Spleen (tissue), 11 donors: ENCODE measurements around the gene RFX8. TPM values are rescaled to one million over a fixed set of nuclear protein-coding genes. Genes with fewer than 3 reads are reported as not detected.

Experiments used
- DNase-seq: peaks from one replicate; pipeline ENCODE4 v3.0.0-alpha.2; 2020
- H3K27ac ChIP-seq, 8 donors: fragments of 200-600 bp; sonication (generic) in 7 of 8; 1 replicate in 4 of 8; 2 replicates in 4 of 8; pipeline versions ENCODE4 v1.5.0 to v1.8.0; 2016 to 2021; ENCODE audit warnings: inconsistent platforms in 4 of 8, mild to moderate bottlenecking in 4 of 8, moderate library complexity in 1 of 8
- H3K27me3 ChIP-seq, 7 donors: fragments of 200-600 bp; sonication (generic) in 6 of 7; replicated peaks in 1 of 7; 1 replicate in 4 of 7; 2 replicates in 3 of 7; pipeline versions ENCODE4 v1.5.0 to v1.8.0; 2016 to 2021; ENCODE audit warnings: inconsistent platforms in 3 of 7, mild to moderate bottlenecking in 1 of 7
- H3K36me3 ChIP-seq, 6 donors: fragments of 200-600 bp; sonication (generic) in 5 of 6; 1 replicate in 4 of 6; 2 replicates in 2 of 6; pipeline versions ENCODE4 v1.5.0 to v1.8.0; 2016 to 2021; ENCODE audit warnings: inconsistent platforms in 2 of 6
- H3K4me1 ChIP-seq, 6 donors: fragments of 200-600 bp; sonication (generic) in 5 of 6; 1 replicate in 3 of 6; 2 replicates in 3 of 6; pipeline versions ENCODE4 v1.5.0 to v1.8.0; 2016 to 2021; ENCODE audit warnings: inconsistent platforms in 3 of 6
- H3K4me3 ChIP-seq, 8 donors: fragments of 200-600 bp; sonication (generic) in 7 of 8; 1 replicate in 4 of 8; 2 replicates in 4 of 8; pipeline versions ENCODE4 v1.5.0 to v1.8.0; 2016 to 2021; ENCODE audit warnings: inconsistent platforms in 4 of 8, mild to moderate bottlenecking in 4 of 8, moderate library complexity in 2 of 8
- H3K9me3 ChIP-seq, 8 donors: fragments of 200-600 bp; sonication (generic) in 7 of 8; 1 replicate in 4 of 8; 2 replicates in 4 of 8; pipeline versions ENCODE4 v1.5.0 to v1.8.0; 2016 to 2021; ENCODE audit warnings: inconsistent platforms in 4 of 8
- CTCF ChIP-seq, 11 experiments: fragments of 200-600 bp in 7 of 11; fragments of 450-650 bp in 4 of 11; sonication (generic) in 4 of 11; IDR thresholded peaks in 8 of 11; conservative IDR thresholded peaks in 3 of 11; 1 replicate in 7 of 11; 2 replicates in 4 of 11; pipeline versions ENCODE4 v1.4.0 to v1.8.0; 2016 to 2021; ENCODE audit warnings: antibody characterized with exemption in 11 of 11, inconsistent platforms in 4 of 11, mild to moderate bottlenecking in 1 of 11
- POLR2A ChIP-seq, 3 donors: fragments of 450-650 bp; IDR thresholded peaks; one replicate each; pipeline ENCODE4 v1.5.1; 2017; ENCODE audit warnings: antibody characterized with exemption in 3 of 3, mild to moderate bottlenecking in 1 of 3
- POLR2AphosphoS5 ChIP-seq, 3 donors: sonication (generic); formaldehyde crosslinking; IDR thresholded peaks; one replicate each; pipeline ENCODE4 v1.5.1; 2017; ENCODE audit warnings: antibody characterized with exemption in 3 of 3
- WGBS, 5 donors: extraction: QIAGEN DNeasy Blood & Tissue Kit in 3 of 5; methylation state at CpG; one replicate each; pipeline versions ENCODE4 v1.1.5 to v1.1.7; 2013 to 2018; 5-methylcytosine and 5-hydroxymethylcytosine counted together
- intact Hi-C: fragments of 100-400 bp; cut with DNase I; formaldehyde crosslinking; loops from one replicate; pipeline ENCODE4 v1.15.0; 2023; ENCODE audit warnings: low total_unique reads
- polyA plus RNA-seq, 3 donors: library from polyadenylated mRNA; stranded (reverse); fragments of 200-250 nt; gene quantifications; one replicate each; pipeline ENCODE4 v1.2.1, GENCODE V29; 2013
- total RNA-seq, 7 donors: library from RNA; depleted of rRNA in 3 of 7; stranded (reverse); fragments of >200 nt in 3 of 7; fragmentation: NEBNext Ultra II Directional in 4 of 7; extraction: Animal tissue kit (Norgen Biotek cat#: 25700) in 4 of 7; gene quantifications; one replicate each; pipeline versions ENCODE4 v1.1.0 to v1.2.1, GENCODE V29; 2016 to 2021
- donor health status: healthy with polysubstance abuse.
- donor health status: DM: no; HTN: no; CAD: no; lungs with moderate emphysema.
- donor health status: DM: no; HTN: no; CAD: no.
- donor health status: Bipolar disorder and iron deficiency.
- donor health status: healthy.
- donor health status: DM: no; HTN: no; CAD: no.
- donor health status: DM: yes; HTN: yes; CAD: no.

Gene RFX8
- total and polyA plus RNA-seq, 10 donors, result 0.12 to 0.29 (median 0.13) TPM; not detected in 5

GRCh38 chr2:101476605-101477208 is 1.8 kb upstream of the RFX8 start:
- 83 to 92% (median 85%) methylated on average over 8 of the region's 8 CpGs for WGBS, 5 donors
- H3K9me3 ChIP-seq, result no peaks in the 10 kb centered on the region
- intact Hi-C loops, result no loop called here
- no peak for DNase-seq
- H3K27ac ChIP-seq, result no peak overlapping the region
- TF ChIP-seq POLR2AphosphoS5 (IDR thresholded peaks at IDR 0.05), result no peak
- TF ChIP-seq CTCF (IDR thresholded peaks at IDR 0.05 in 8 of 11, conservative IDR thresholded peaks at IDR 0.05 in 3 of 11), result no peak
- no peak overlapping the region for H3K4me3 ChIP-seq
- H3K4me1 ChIP-seq, result peaks cover 3 to 26% (median 22%) of the 10 kb centered on the region in 6 donors
- peaks cover 0 to 56% (median 22%) of the 10 kb centered on the region in 7 donors for H3K27me3 ChIP-seq
- no peaks in the 10 kb centered on the region for H3K36me3 ChIP-seq

- Histone ChIP-seq H3K36me3 (no peaks in the 10 kb centered on the region), H3K4me3 (peak overlapping the region; percentile 31 to 79 (median 54)), H3K9me3 (no peaks in the 10 kb centered on the region), H3K27me3 (peaks cover 0 to 46% (median 24%) of the 10 kb centered on the region in 7 donors), H3K4me1 (peaks cover 3 to 26% (median 22%) of the 10 kb centered on the region in 6 donors), H3K27ac (peak overlapping the region in 4 of 8 donors; percentile 3 to 43 (median 30))
- DNase-seq, result peak; percentile 85
- WGBS, 5 donors, result 1% methylated on average over 53 to 92 of the region's 92 CpGs
- TF ChIP-seq CTCF (IDR thresholded peaks at IDR 0.05 in 8 of 11, conservative IDR thresholded peaks at IDR 0.05 in 3 of 11), result peak in 1 of 11 experiments; percentile 13
- no peak for TF ChIP-seq POLR2A (IDR thresholded peaks at IDR 0.05)
- TF ChIP-seq POLR2AphosphoS5 (IDR thresholded peaks at IDR 0.05), result peak in 1 of 3 donors; percentile 31
- intact Hi-C loops, result no loop called here
Observed at GRCh38 chr2:101473911-101474701, 806 bp downstream of the RFX8 start.

- no peaks in the 10 kb centered on the region for H3K9me3 ChIP-seq
- intact Hi-C loops, result no loop called here
- no peaks in the 10 kb centered on the region for H3K36me3 ChIP-seq
- peaks cover 0 to 46% (median 24%) of the 10 kb centered on the region in 7 donors for H3K27me3 ChIP-seq
- WGBS, 5 donors, result 28 to 68% (median 45%) methylated on average over 2 to 3 of the region's 3 CpGs
- peak overlapping the region; percentile 31 to 79 (median 54) for H3K4me3 ChIP-seq
- no peak for DNase-seq
- TF ChIP-seq POLR2A (IDR thresholded peaks at IDR 0.05), result no peak
- no peak for TF ChIP-seq CTCF (IDR thresholded peaks at IDR 0.05 in 8 of 11, conservative IDR thresholded peaks at IDR 0.05 in 3 of 11)
- TF ChIP-seq POLR2AphosphoS5 (IDR thresholded peaks at IDR 0.05), result no peak
- H3K27ac ChIP-seq, result peak overlapping the region in 3 of 8 donors; percentile 3 to 43 (median 32)
- H3K4me1 ChIP-seq, result peaks cover 3 to 26% (median 22%) of the 10 kb centered on the region in 6 donors
Observed at GRCh38 chr2:101473591-101473910, 1.4 kb downstream of the RFX8 start.

- Histone ChIP-seq H3K4me1 (peaks cover 3 to 30% (median 26%) of the 10 kb centered on the region in 6 donors), H3K36me3 (no peaks in the 10 kb centered on the region), H3K9me3 (no peaks in the 10 kb centered on the region), H3K27ac (no peak overlapping the region), H3K27me3 (peaks cover 0 to 39% (median 18%) of the 10 kb centered on the region in 7 donors), H3K4me3 (no peak overlapping the region)
- TF ChIP-seq POLR2AphosphoS5 (IDR thresholded peaks at IDR 0.05) (no peak), CTCF (IDR thresholded peaks at IDR 0.05 in 8 of 11, conservative IDR thresholded peaks at IDR 0.05 in 3 of 11) (no peak)
- intact Hi-C loops, result no loop called here
- WGBS, 5 donors, result 80 to 90% (median 87%) methylated on average over 4 of the region's 4 CpGs
- DNase-seq, result no peak
Observed at GRCh38 chr2:101469863-101470262, 5.0 kb downstream of the RFX8 start.
